ENCODE data around the gene UBQLNL. TPM values are rescaled to one million over a fixed set of nuclear protein-coding genes. Genes with fewer than 3 reads are reported as not detected.

The UBQLNL gene
- total RNA-seq, 3 donors from 2014 or later: 1.1 to 2.3 (median 1.3) TPM

GRCh38 chr11:5550440-5551095, 34.1 kb upstream of the UBQLNL start:
- H3K4me1 ChIP-seq: no peaks in the 10 kb centered on the region
- no peaks in the 10 kb centered on the region for H3K27me3 ChIP-seq
- DNase-seq (ENCODE audit: low spot score in 2 of 2): no peak
- no peaks in the 10 kb centered on the region for H3K36me3 ChIP-seq
- no peak overlapping the region for H3K27ac ChIP-seq
- TF ChIP-seq POLR2AphosphoS5 (IDR thresholded peaks at IDR 0.05) (no peak), POLR2A (IDR thresholded peaks at IDR 0.05) (no peak)
- TF ChIP-seq, protein P1, sequence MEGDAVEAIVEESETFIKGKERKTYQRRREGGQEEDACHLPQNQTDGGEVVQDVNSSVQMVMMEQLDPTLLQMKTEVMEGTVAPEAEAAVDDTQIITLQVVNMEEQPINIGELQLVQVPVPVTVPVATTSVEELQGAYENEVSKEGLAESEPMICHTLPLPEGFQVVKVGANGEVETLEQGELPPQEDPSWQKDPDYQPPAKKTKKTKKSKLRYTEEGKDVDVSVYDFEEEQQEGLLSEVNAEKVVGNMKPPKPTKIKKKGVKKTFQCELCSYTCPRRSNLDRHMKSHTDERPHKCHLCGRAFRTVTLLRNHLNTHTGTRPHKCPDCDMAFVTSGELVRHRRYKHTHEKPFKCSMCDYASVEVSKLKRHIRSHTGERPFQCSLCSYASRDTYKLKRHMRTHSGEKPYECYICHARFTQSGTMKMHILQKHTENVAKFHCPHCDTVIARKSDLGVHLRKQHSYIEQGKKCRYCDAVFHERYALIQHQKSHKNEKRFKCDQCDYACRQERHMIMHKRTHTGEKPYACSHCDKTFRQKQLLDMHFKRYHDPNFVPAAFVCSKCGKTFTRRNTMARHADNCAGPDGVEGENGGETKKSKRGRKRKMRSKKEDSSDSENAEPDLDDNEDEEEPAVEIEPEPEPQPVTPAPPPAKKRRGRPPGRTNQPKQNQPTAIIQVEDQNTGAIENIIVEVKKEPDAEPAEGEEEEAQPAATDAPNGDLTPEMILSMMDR (IDR thresholded peaks at IDR 0.05): no peak
- H3K9me3 ChIP-seq: no peaks in the 10 kb centered on the region
- intact Hi-C loops (cut with DNase I; ENCODE audit: low total_unique reads): no loop called here
- no peak overlapping the region for H3K4me3 ChIP-seq

DNA sequence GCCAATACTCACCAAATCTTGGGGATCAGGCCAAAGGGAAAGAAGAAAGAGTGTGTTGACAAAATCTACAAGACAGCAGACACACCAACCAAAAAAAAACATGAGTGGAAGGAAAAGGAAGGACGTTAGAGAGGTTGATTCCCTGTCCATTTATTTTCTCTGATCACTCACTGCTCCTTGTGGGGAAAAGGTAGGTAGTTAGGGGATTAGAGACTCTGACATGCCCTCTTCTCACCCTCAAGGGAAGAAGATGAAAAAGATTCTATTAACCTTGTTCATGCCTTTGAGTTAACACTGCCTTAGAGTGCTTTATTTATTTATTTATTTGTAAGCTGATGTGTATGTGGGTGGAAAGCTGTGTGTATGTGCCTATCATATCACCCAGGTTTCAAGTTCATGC, 31.9 kb upstream of the UBQLNL start, which contains the start of gene OR52H1:
TSS of gene OR52H1 (minus strand) at position 101 of the 400 bp plus-strand sequence. CDS start 3,035 bp downstream, outside the sequence.
- H3K36me3 ChIP-seq: no peaks in the 10 kb centered on the region
- no peaks in the 10 kb centered on the region for H3K4me1 ChIP-seq
- H3K27ac ChIP-seq: no peak within 1 kb of the TSS
- no peaks in the 10 kb centered on the region for H3K9me3 ChIP-seq
- no peak for DNase-seq (ENCODE audit: low spot score in 2 of 2)
- no peaks in the 10 kb centered on the region for H3K27me3 ChIP-seq
- TF ChIP-seq, protein P1 (IDR thresholded peaks at IDR 0.05): no peak
- TF ChIP-seq POLR2A (IDR thresholded peaks at IDR 0.05) (no peak), POLR2AphosphoS5 (IDR thresholded peaks at IDR 0.05) (no peak)
- intact Hi-C loops (cut with DNase I; ENCODE audit: low total_unique reads): no loop called here
- H3K4me3 ChIP-seq: no peak within 1 kb of the TSS

GRCh38 chr11:5547982-5548381, 31.5 kb upstream of the UBQLNL start:
- intact Hi-C loops (cut with DNase I; ENCODE audit: low total_unique reads): no loop called here
- Histone ChIP-seq H3K36me3 (no peaks in the 10 kb centered on the region), H3K27me3 (no peaks in the 10 kb centered on the region), H3K9me3 (no peaks in the 10 kb centered on the region), H3K4me3 (no peak overlapping the region), H3K27ac (no peak overlapping the region), H3K4me1 (no peaks in the 10 kb centered on the region)
- no peak for DNase-seq (ENCODE audit: low spot score in 2 of 2)
- TF ChIP-seq POLR2A (IDR thresholded peaks at IDR 0.05) (no peak), POLR2AphosphoS5 (IDR thresholded peaks at IDR 0.05) (no peak)
- TF ChIP-seq, protein P1 (IDR thresholded peaks at IDR 0.05): no peak

- TF ChIP-seq POLR2AphosphoS5 (IDR thresholded peaks at IDR 0.05): no peak
- TF ChIP-seq, protein P1 (IDR thresholded peaks at IDR 0.05): no peak
- no peak for TF ChIP-seq POLR2A (IDR thresholded peaks at IDR 0.05)
These were observed 30.0 kb upstream of the UBQLNL start for GRCh38 chr11:5546457-5546856.

GRCh38 chr11:5541427-5541826, 24.9 kb upstream of the UBQLNL start:
- Histone ChIP-seq H3K27ac (no peak overlapping the region), H3K4me3 (no peak overlapping the region), H3K36me3 (no peaks in the 10 kb centered on the region), H3K27me3 (no peaks in the 10 kb centered on the region), H3K9me3 (no peaks in the 10 kb centered on the region), H3K4me1 (no peaks in the 10 kb centered on the region)
- intact Hi-C loops (cut with DNase I; ENCODE audit: low total_unique reads): no loop called here
- TF ChIP-seq POLR2A (IDR thresholded peaks at IDR 0.05): no peak
- TF ChIP-seq POLR2AphosphoS5 (IDR thresholded peaks at IDR 0.05): no peak
- TF ChIP-seq, protein P1 (IDR thresholded peaks at IDR 0.05): no peak
- no peak for DNase-seq (ENCODE audit: low spot score in 2 of 2)

More at GRCh38 chr11:5546457-5546856, 30.0 kb upstream of the UBQLNL start:
- Histone ChIP-seq H3K4me1 (no peaks in the 10 kb centered on the region), H3K27ac (no peak overlapping the region), H3K36me3 (no peaks in the 10 kb centered on the region), H3K4me3 (no peak overlapping the region), H3K9me3 (no peaks in the 10 kb centered on the region), H3K27me3 (no peaks in the 10 kb centered on the region)
- intact Hi-C loops (cut with DNase I; ENCODE audit: low total_unique reads): no loop called here
- DNase-seq (ENCODE audit: low spot score in 2 of 2): no peak
